ENCODE data around the gene RAB40A.

The RAB40A gene

GRCh38 chrX:103550415-103551051 is 31.2 kb upstream of the RAB40A start:
- Histone ChIP-seq H3K4me1 (ENCODE audit: control insufficient read depth in 2 of 2, insufficient read depth in 1 of 2, low read depth in 1 of 2, low read length in 2 of 2) (peaks cover 0 to 3% of the 10 kb centered on the region in 2 donors), H2BK12ac (ENCODE audit: low read length) (no peak overlapping the region), H2BK5ac (ENCODE audit: low read length) (no peak overlapping the region), H2AK5ac (ENCODE audit: low read depth, low read length) (no peak overlapping the region), H3K4ac (ENCODE audit: low read length) (no peak overlapping the region), H3K4me3 (ENCODE audit: low read length in 2 of 2) (no peak overlapping the region), H4K8ac (ENCODE audit: low read depth, low read length) (no peak overlapping the region), H3K27ac (replicated peaks; ENCODE audit: low read length) (no peak overlapping the region), H3K79me1 (ENCODE audit: low read depth, low read length) (no peaks in the 10 kb centered on the region), H3K23ac (ENCODE audit: low read depth, low read length, poor library complexity) (no peak overlapping the region), H3K9me3 (replicated peaks in 1 of 2; ENCODE audit: control insufficient read depth in 2 of 2, insufficient read depth in 1 of 2, low read depth in 1 of 2, low read length in 2 of 2) (no peaks in the 10 kb centered on the region), H4K91ac (ENCODE audit: low read depth, low read length, poor library complexity) (no peak overlapping the region), H3K4me2 (ENCODE audit: insufficient read depth, low read length, poor library complexity, severe bottlenecking) (no peak overlapping the region), H2AFZ (ENCODE audit: low read length) (no peak overlapping the region), H3K36me3 (replicated peaks in 1 of 2; ENCODE audit: control insufficient read depth in 2 of 2, insufficient read depth in 2 of 2, low read length in 2 of 2) (no peaks in the 10 kb centered on the region), H3K14ac (ENCODE audit: low read length) (no peak overlapping the region), H3K9ac (ENCODE audit: low read depth, low read length, poor library complexity) (no peak overlapping the region), H3K18ac (ENCODE audit: low read length) (no peak overlapping the region), H2BK120ac (ENCODE audit: low read depth, low read length) (no peak overlapping the region), H2BK15ac (ENCODE audit: low read length) (no peak overlapping the region), H3K27me3 (ENCODE audit: control insufficient read depth in 3 of 3, insufficient read depth in 3 of 3, low read depth in 1 of 3, low read length in 3 of 3) (no peaks in the 10 kb centered on the region)
- no peak for DNase-seq (ENCODE audit: low spot score)
- WGBS, 2 donors (ENCODE audit: extremely low coverage in 2 of 2, insufficient read length in 2 of 2, insufficient replicate concordance in 1 of 2) = no CpG with 5 or more reads among the region's 3 CpGs

- Histone ChIP-seq H4K8ac (ENCODE audit: low read depth, low read length) (no peak overlapping the region), H3K79me1 (ENCODE audit: low read depth, low read length) (no peaks in the 10 kb centered on the region), H3K4me1 (ENCODE audit: control insufficient read depth in 2 of 2, insufficient read depth in 1 of 2, low read depth in 1 of 2, low read length in 2 of 2) (peaks cover 0 to 3% of the 10 kb centered on the region in 2 donors), H2BK5ac (ENCODE audit: low read length) (no peak overlapping the region), H3K4me3 (ENCODE audit: low read length in 2 of 2) (no peak overlapping the region), H4K91ac (ENCODE audit: low read depth, low read length, poor library complexity) (no peak overlapping the region), H3K4ac (ENCODE audit: low read length) (no peak overlapping the region), H2BK15ac (ENCODE audit: low read length) (no peak overlapping the region), H3K9ac (ENCODE audit: low read depth, low read length, poor library complexity) (no peak overlapping the region), H3K4me2 (ENCODE audit: insufficient read depth, low read length, poor library complexity, severe bottlenecking) (no peak overlapping the region), H2BK120ac (ENCODE audit: low read depth, low read length) (no peak overlapping the region), H2BK12ac (ENCODE audit: low read length) (no peak overlapping the region), H3K36me3 (replicated peaks in 1 of 2; ENCODE audit: control insufficient read depth in 2 of 2, insufficient read depth in 2 of 2, low read length in 2 of 2) (no peaks in the 10 kb centered on the region), H2AFZ (ENCODE audit: low read length) (no peak overlapping the region), H3K27ac (replicated peaks; ENCODE audit: low read length) (no peak overlapping the region), H3K23ac (ENCODE audit: low read depth, low read length, poor library complexity) (no peak overlapping the region), H3K14ac (ENCODE audit: low read length) (no peak overlapping the region), H3K18ac (ENCODE audit: low read length) (no peak overlapping the region), H3K9me3 (replicated peaks in 1 of 2; ENCODE audit: control insufficient read depth in 2 of 2, insufficient read depth in 1 of 2, low read depth in 1 of 2, low read length in 2 of 2) (no peaks in the 10 kb centered on the region), H3K27me3 (ENCODE audit: control insufficient read depth in 3 of 3, insufficient read depth in 3 of 3, low read depth in 1 of 3, low read length in 3 of 3) (no peaks in the 10 kb centered on the region), H2AK5ac (ENCODE audit: low read depth, low read length) (no peak overlapping the region)
- DNase-seq (ENCODE audit: low spot score) = no peak
- no CpG with 5 or more reads among the region's 3 CpGs for WGBS, 2 donors (ENCODE audit: extremely low coverage in 2 of 2, insufficient read length in 2 of 2, insufficient replicate concordance in 1 of 2)
Measured at GRCh38 chrX:103549916-103550315, 30.6 kb upstream of the RAB40A start.

DNA sequence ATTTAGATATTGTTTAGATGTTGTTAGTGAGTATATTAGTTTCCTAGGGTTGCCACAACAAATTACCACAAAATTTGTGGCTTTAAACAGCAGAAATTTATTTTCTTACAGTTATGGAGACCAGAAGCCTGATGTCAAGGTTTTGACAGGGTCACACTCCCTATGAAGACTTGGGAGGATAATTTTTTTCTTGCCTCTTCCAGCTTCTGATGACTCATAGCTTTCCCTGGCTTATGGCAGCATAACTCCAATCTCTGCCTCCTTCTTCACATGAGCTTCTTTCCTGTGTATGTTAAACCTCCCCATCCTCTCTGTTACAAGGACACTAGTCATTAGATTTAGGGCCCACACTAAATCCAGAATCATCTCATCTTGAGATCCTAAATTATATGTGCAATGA is 20.9 kb upstream of the RAB40A start:
- no peaks in the 10 kb centered on the region for H3K4me1 ChIP-seq (ENCODE audit: control insufficient read depth in 2 of 2, insufficient read depth in 1 of 2, low read depth in 1 of 2, low read length in 2 of 2)
- no peak overlapping the region for H2BK120ac ChIP-seq (ENCODE audit: low read depth, low read length)
- H3K27ac ChIP-seq (replicated peaks; ENCODE audit: low read length) = no peak overlapping the region
- no peak overlapping the region for H2AFZ ChIP-seq (ENCODE audit: low read length)
- no peak overlapping the region for H2BK12ac ChIP-seq (ENCODE audit: low read length)
- H4K8ac ChIP-seq (ENCODE audit: low read depth, low read length) = no peak overlapping the region
- H3K9ac ChIP-seq (ENCODE audit: low read depth, low read length, poor library complexity) = no peak overlapping the region
- H3K4me3 ChIP-seq (ENCODE audit: low read length in 2 of 2) = no peak overlapping the region
- H2BK15ac ChIP-seq (ENCODE audit: low read length) = no peak overlapping the region
- H3K4me2 ChIP-seq (ENCODE audit: insufficient read depth, low read length, poor library complexity, severe bottlenecking) = no peak overlapping the region
- H3K14ac ChIP-seq (ENCODE audit: low read length) = no peak overlapping the region
- H3K23ac ChIP-seq (ENCODE audit: low read depth, low read length, poor library complexity) = no peak overlapping the region
- H2BK5ac ChIP-seq (ENCODE audit: low read length) = no peak overlapping the region
- no peaks in the 10 kb centered on the region for H3K79me1 ChIP-seq (ENCODE audit: low read depth, low read length)
- no peak overlapping the region for H3K4ac ChIP-seq (ENCODE audit: low read length)
- no peaks in the 10 kb centered on the region for H3K27me3 ChIP-seq (ENCODE audit: control insufficient read depth in 3 of 3, insufficient read depth in 3 of 3, low read depth in 1 of 3, low read length in 3 of 3)
- no peak overlapping the region for H2AK5ac ChIP-seq (ENCODE audit: low read depth, low read length)
- no peaks in the 10 kb centered on the region for H3K36me3 ChIP-seq (replicated peaks in 1 of 2; ENCODE audit: control insufficient read depth in 2 of 2, insufficient read depth in 2 of 2, low read length in 2 of 2)
- H4K91ac ChIP-seq (ENCODE audit: low read depth, low read length, poor library complexity) = no peak overlapping the region
- DNase-seq (ENCODE audit: low spot score) = no peak
- H3K9me3 ChIP-seq (replicated peaks in 1 of 2; ENCODE audit: control insufficient read depth in 2 of 2, insufficient read depth in 1 of 2, low read depth in 1 of 2, low read length in 2 of 2) = no peaks in the 10 kb centered on the region
- H3K18ac ChIP-seq (ENCODE audit: low read length) = no peak overlapping the region

DNA sequence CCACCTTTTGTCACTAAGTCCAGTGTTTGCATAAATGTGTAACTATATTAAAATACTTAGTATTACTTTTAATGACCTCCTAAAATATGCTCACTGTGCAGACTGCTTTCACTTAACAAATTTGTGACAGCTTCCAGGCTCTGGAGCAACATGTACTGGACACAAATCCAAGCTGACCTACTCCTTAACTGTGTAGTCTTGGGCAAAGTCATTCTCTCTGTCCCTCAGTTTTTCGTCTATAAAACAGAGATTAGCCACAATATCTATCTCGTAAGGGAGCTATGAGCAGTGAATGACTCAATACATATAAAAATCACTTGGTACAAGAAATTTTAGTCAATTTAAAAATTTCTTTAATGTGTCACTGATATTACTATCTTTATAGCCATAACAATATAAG is 20.4 kb upstream of the RAB40A start:
- WGBS, 2 donors (ENCODE audit: extremely low coverage in 2 of 2, insufficient read length in 2 of 2, insufficient replicate concordance in 1 of 2) = no CpG with 5 or more reads among the region's 2 CpGs
- Histone ChIP-seq H2BK5ac (ENCODE audit: low read length) (no peak overlapping the region), H4K8ac (ENCODE audit: low read depth, low read length) (no peak overlapping the region), H3K27me3 (ENCODE audit: control insufficient read depth in 3 of 3, insufficient read depth in 3 of 3, low read depth in 1 of 3, low read length in 3 of 3) (no peaks in the 10 kb centered on the region), H2BK120ac (ENCODE audit: low read depth, low read length) (no peak overlapping the region), H2AFZ (ENCODE audit: low read length) (no peak overlapping the region), H3K18ac (ENCODE audit: low read length) (no peak overlapping the region), H3K36me3 (replicated peaks in 1 of 2; ENCODE audit: control insufficient read depth in 2 of 2, insufficient read depth in 2 of 2, low read length in 2 of 2) (no peaks in the 10 kb centered on the region), H3K4me1 (ENCODE audit: control insufficient read depth in 2 of 2, insufficient read depth in 1 of 2, low read depth in 1 of 2, low read length in 2 of 2) (no peaks in the 10 kb centered on the region), H3K9ac (ENCODE audit: low read depth, low read length, poor library complexity) (no peak overlapping the region), H3K4me2 (ENCODE audit: insufficient read depth, low read length, poor library complexity, severe bottlenecking) (no peak overlapping the region), H2AK5ac (ENCODE audit: low read depth, low read length) (no peak overlapping the region), H3K23ac (ENCODE audit: low read depth, low read length, poor library complexity) (no peak overlapping the region), H4K91ac (ENCODE audit: low read depth, low read length, poor library complexity) (no peak overlapping the region), H3K9me3 (replicated peaks in 1 of 2; ENCODE audit: control insufficient read depth in 2 of 2, insufficient read depth in 1 of 2, low read depth in 1 of 2, low read length in 2 of 2) (no peaks in the 10 kb centered on the region), H3K14ac (ENCODE audit: low read length) (no peak overlapping the region), H3K4me3 (ENCODE audit: low read length in 2 of 2) (no peak overlapping the region), H2BK15ac (ENCODE audit: low read length) (no peak overlapping the region), H3K79me1 (ENCODE audit: low read depth, low read length) (no peaks in the 10 kb centered on the region), H2BK12ac (ENCODE audit: low read length) (no peak overlapping the region), H3K4ac (ENCODE audit: low read length) (no peak overlapping the region), H3K27ac (replicated peaks; ENCODE audit: low read length) (no peak overlapping the region)
- no peak for DNase-seq (ENCODE audit: low spot score)

Measured in neuronal stem cell (in vitro differentiated cells).